OCI-LY7 (cell line): ENCODE results near the gene ATXN1.

Experiments
- EZH2phosphoT487 ChIP-seq: fragments of 200-600 bp; sonication (generic); IDR thresholded peaks from 2 replicates; pipeline ENCODE4 v1.6.1; 2018; ENCODE audit warnings: low read depth, borderline replicate concordance, mild to moderate bottlenecking, mixed run types, antibody characterized with exemption, low read length, moderate library complexity, mixed read lengths
- TF ChIP-seq, protein P1 (sequence below): fragments of 200-600 bp; sonication (generic); conservative IDR thresholded peaks from 2 replicates; pipeline ENCODE4 v1.5.1; 2014; ENCODE audit warnings: mild to moderate bottlenecking, antibody characterized with exemption, low read length, moderate library complexity, mixed read lengths

DNA sequence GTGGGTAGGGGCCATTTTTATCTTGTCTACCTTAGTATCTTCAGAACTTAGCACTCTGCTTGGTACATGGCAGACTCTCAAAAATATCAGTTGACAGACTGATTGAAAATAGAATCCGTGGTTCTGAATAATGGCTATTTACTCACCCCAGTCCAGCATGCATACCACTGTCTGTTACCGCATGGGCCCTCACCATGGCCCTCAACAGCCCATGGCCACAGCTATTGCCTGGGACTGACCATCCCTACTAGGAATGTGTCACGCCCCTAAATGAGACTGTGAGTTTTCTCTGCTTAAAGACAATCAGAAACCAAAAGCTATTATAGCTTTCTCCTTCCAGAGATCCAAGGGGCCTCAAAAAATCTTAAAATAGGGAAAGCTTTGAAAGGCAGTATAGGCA, 207.7 kb downstream of the ATXN1 start:
- TF ChIP-seq, protein P1, sequence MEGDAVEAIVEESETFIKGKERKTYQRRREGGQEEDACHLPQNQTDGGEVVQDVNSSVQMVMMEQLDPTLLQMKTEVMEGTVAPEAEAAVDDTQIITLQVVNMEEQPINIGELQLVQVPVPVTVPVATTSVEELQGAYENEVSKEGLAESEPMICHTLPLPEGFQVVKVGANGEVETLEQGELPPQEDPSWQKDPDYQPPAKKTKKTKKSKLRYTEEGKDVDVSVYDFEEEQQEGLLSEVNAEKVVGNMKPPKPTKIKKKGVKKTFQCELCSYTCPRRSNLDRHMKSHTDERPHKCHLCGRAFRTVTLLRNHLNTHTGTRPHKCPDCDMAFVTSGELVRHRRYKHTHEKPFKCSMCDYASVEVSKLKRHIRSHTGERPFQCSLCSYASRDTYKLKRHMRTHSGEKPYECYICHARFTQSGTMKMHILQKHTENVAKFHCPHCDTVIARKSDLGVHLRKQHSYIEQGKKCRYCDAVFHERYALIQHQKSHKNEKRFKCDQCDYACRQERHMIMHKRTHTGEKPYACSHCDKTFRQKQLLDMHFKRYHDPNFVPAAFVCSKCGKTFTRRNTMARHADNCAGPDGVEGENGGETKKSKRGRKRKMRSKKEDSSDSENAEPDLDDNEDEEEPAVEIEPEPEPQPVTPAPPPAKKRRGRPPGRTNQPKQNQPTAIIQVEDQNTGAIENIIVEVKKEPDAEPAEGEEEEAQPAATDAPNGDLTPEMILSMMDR, result no peak
- no peak for TF ChIP-seq EZH2phosphoT487
